NOMO-1 (cell line): ENCODE data around the gene OSBPL1A.

ENCODE experiments used
- DNase-seq, 2 experiments: peaks; one replicate each; lab custom pipeline; 2025; ENCODE audit not compliant: unreplicated experiment in 2 of 2; lab: John Stamatoyannopoulos, UW

OSBPL1A gene

GRCh38 chr18:24270358-24270936 is 127.2 kb downstream of the OSBPL1A start:
- DNase-seq: no peak

GRCh38 chr18:24268784-24269550 is 128.7 kb downstream of the OSBPL1A start:
- no peak for DNase-seq

GRCh38 chr18:24267878-24268277 is 129.7 kb downstream of the OSBPL1A start:
- peak; percentile 33 to 34 for DNase-seq

- DNase-seq: no peak
Measured at GRCh38 chr18:24266131-24266530, 131.5 kb downstream of the OSBPL1A start.

GRCh38 chr18:24265502-24266064 is 132.0 kb downstream of the OSBPL1A start:
- no peak for DNase-seq

- no peak for DNase-seq
Measured at GRCh38 chr18:24263050-24263449, 134.6 kb downstream of the OSBPL1A start.

GRCh38 chr18:24262087-24262486 is 135.5 kb downstream of the OSBPL1A start:
- peak in 1 of 2 experiments; percentile 2 for DNase-seq

GRCh38 chr18:24259869-24260641 is 137.6 kb downstream of the OSBPL1A start:
- no peak for DNase-seq

- no peak for DNase-seq
Measured at GRCh38 chr18:24254071-24254470, 143.6 kb downstream of the OSBPL1A start.

GRCh38 chr18:24249716-24250115 is 147.9 kb downstream of the OSBPL1A start:
- no peak for DNase-seq

GRCh38 chr18:24248359-24248758 is 149.3 kb downstream of the OSBPL1A start:
- no peak for DNase-seq

- DNase-seq: no peak
Measured at GRCh38 chr18:24246143-24246542, 151.5 kb downstream of the OSBPL1A start.

GRCh38 chr18:24244698-24245097 is 152.9 kb downstream of the OSBPL1A start:
- no peak for DNase-seq

- no peak for DNase-seq
Measured at GRCh38 chr18:24243677-24244076, 153.9 kb downstream of the OSBPL1A start.

- no peak for DNase-seq
Measured at GRCh38 chr18:24239341-24239740, 158.3 kb downstream of the OSBPL1A start.

GRCh38 chr18:24238387-24238786 is 159.2 kb downstream of the OSBPL1A start:
- DNase-seq: no peak

GRCh38 chr18:24234850-24235418 is 162.7 kb downstream of the OSBPL1A start:
- DNase-seq: no peak

- DNase-seq: no peak
Measured at GRCh38 chr18:24234330-24234729, 163.3 kb downstream of the OSBPL1A start.

- no peak for DNase-seq
Measured at GRCh38 chr18:24232800-24233199, 164.8 kb downstream of the OSBPL1A start.

GRCh38 chr18:24231773-24232735 is 165.6 kb downstream of the OSBPL1A start:
- no peak for DNase-seq
